Memory B cell (primary cell): ENCODE results near the gene CUL5.
"Not testable (repeated sequence)": the region's sequence is repeated elsewhere in the genome, so short reads cannot be mapped to it uniquely, and the experiment has no call there.

Source experiments
- ATAC-seq: fragments of 150-1000 bp; cut with Tn5 transposase; 2 replicates; pipeline ENCODE4 v1.10.0; 2021; ENCODE audit warnings: low read depth, mild to moderate bottlenecking, moderate library complexity
- DNase-seq, 2 donors: peaks; one replicate each; pipeline ENCODE4 v3.0.0; 2022; ENCODE audit warnings: low spot score in 2 of 2
- H3K27ac Mint-ChIP-seq: one replicate; pipeline ENCODE4 v1.8.0; 2022; ENCODE audit warnings: mild to moderate bottlenecking, moderate library complexity, mixed read lengths
- H3K27me3 Mint-ChIP-seq: one replicate; pipeline ENCODE4 v1.8.0; 2022; ENCODE audit warnings: mixed read lengths
- H3K36me3 Mint-ChIP-seq: one replicate; pipeline ENCODE4 v1.8.0; 2022; ENCODE audit warnings: mild to moderate bottlenecking, mixed read lengths
- H3K4me1 Mint-ChIP-seq: one replicate; pipeline ENCODE4 v1.8.0; 2022; ENCODE audit warnings: mixed read lengths
- H3K4me3 Mint-ChIP-seq: one replicate; pipeline ENCODE4 v1.8.0; 2022; ENCODE audit warnings: mild to moderate bottlenecking, moderate library complexity, mixed read lengths
- H3K9me3 Mint-ChIP-seq: one replicate; pipeline ENCODE4 v1.8.0; 2022; ENCODE audit warnings: mixed read lengths

Gene CUL5

GRCh38 chr11:108003623-108004022, 5.1 kb upstream of the CUL5 start:
- no peak for ATAC-seq
- Mint-ChIP-seq H3K36me3 (no peaks in the 10 kb centered on the region), H3K4me1 (no peaks in the 10 kb centered on the region)

GRCh38 chr11:108007819-108008218, 879 bp upstream of the CUL5 start:
- no peak for ATAC-seq
- Mint-ChIP-seq H3K9me3 (no peaks in the 10 kb centered on the region), H3K27ac (no peak overlapping the region), H3K27me3 (no peaks in the 10 kb centered on the region), H3K4me3 (no peak overlapping the region), H3K36me3 (no peaks in the 10 kb centered on the region), H3K4me1 (peaks cover 11% of the 10 kb centered on the region)
- no peak for DNase-seq

More at GRCh38 chr11:108003623-108004022, 5.1 kb upstream of the CUL5 start:
- Mint-ChIP-seq H3K4me3 (no peak overlapping the region), H3K27ac (no peak overlapping the region), H3K27me3 (peaks cover 1% of the 10 kb centered on the region), H3K9me3 (no peaks in the 10 kb centered on the region)
- DNase-seq = no peak

GRCh38 chr11:108009497-108010370, 1.0 kb downstream of the CUL5 start:
- no peak for ATAC-seq
- DNase-seq = peak in 1 of 2 donors; percentile 12
- no peaks in the 10 kb centered on the region for H3K9me3 Mint-ChIP-seq

GRCh38 chr11:108012139-108012725, 3.5 kb downstream of the CUL5 start:
- no peak for ATAC-seq
- no peak for DNase-seq
- Mint-ChIP-seq H3K27ac (no peak overlapping the region), H3K4me1 (peaks cover 23% of the 10 kb centered on the region), H3K27me3 (no peaks in the 10 kb centered on the region), H3K9me3 (no peaks in the 10 kb centered on the region), H3K4me3 (no peak overlapping the region), H3K36me3 (peaks cover 2% of the 10 kb centered on the region)

More at GRCh38 chr11:108009497-108010370, 1.0 kb downstream of the CUL5 start:
- Mint-ChIP-seq H3K36me3 (no peaks in the 10 kb centered on the region), H3K27me3 (no peaks in the 10 kb centered on the region), H3K27ac (peak overlapping the region; percentile 99), H3K4me3 (peak overlapping the region; percentile 94), H3K4me1 (peaks cover 11% of the 10 kb centered on the region)

GRCh38 chr11:108016647-108017046, 7.9 kb downstream of the CUL5 start:
- Mint-ChIP-seq H3K9me3 (no peaks in the 10 kb centered on the region), H3K36me3 (peaks cover 2% of the 10 kb centered on the region), H3K4me3 (no peak overlapping the region), H3K27me3 (no peaks in the 10 kb centered on the region), H3K27ac (no peak overlapping the region), H3K4me1 (peaks cover 25% of the 10 kb centered on the region)
- DNase-seq (no peak), ATAC-seq (no peak)

GRCh38 chr11:108018708-108019107, 10.0 kb downstream of the CUL5 start:
- Mint-ChIP-seq H3K36me3 (peaks cover 3% of the 10 kb centered on the region), H3K4me3 (no peak overlapping the region), H3K27ac (no peak overlapping the region), H3K9me3 (no peaks in the 10 kb centered on the region), H3K27me3 (no peaks in the 10 kb centered on the region), H3K4me1 (peaks cover 29% of the 10 kb centered on the region)
- ATAC-seq (no peak), DNase-seq (no peak)

- H3K9me3 Mint-ChIP-seq = no peaks in the 10 kb centered on the region
- H3K36me3 Mint-ChIP-seq = peaks cover 3% of the 10 kb centered on the region
- DNase-seq = no peak
- ATAC-seq = no peak
- H3K4me3 Mint-ChIP-seq = no peak overlapping the region
- peaks cover 30% of the 10 kb centered on the region for H3K4me1 Mint-ChIP-seq
- no peaks in the 10 kb centered on the region for H3K27me3 Mint-ChIP-seq
- H3K27ac Mint-ChIP-seq = no peak overlapping the region
Observed at GRCh38 chr11:108019870-108020540, 11.3 kb downstream of the CUL5 start.

- H3K9me3 Mint-ChIP-seq = no peaks in the 10 kb centered on the region
- DNase-seq = no peak
- peak; percentile 48 for ATAC-seq
- no peaks in the 10 kb centered on the region for H3K27me3 Mint-ChIP-seq
- peak overlapping the region; percentile 76 for H3K27ac Mint-ChIP-seq
- H3K4me1 Mint-ChIP-seq = peaks cover 37% of the 10 kb centered on the region
- H3K4me3 Mint-ChIP-seq = no peak overlapping the region
- H3K36me3 Mint-ChIP-seq = peaks cover 20% of the 10 kb centered on the region
Observed at GRCh38 chr11:108025387-108026080, 16.8 kb downstream of the CUL5 start.

GRCh38 chr11:108027057-108027456, 18.4 kb downstream of the CUL5 start:
- H3K9me3 Mint-ChIP-seq = peaks cover 2% of the 10 kb centered on the region
- peaks cover 29% of the 10 kb centered on the region for H3K36me3 Mint-ChIP-seq
- DNase-seq (no peak), ATAC-seq (no peak)
- no peak overlapping the region for H3K4me3 Mint-ChIP-seq
- H3K4me1 Mint-ChIP-seq = peaks cover 27% of the 10 kb centered on the region
- H3K27ac Mint-ChIP-seq = no peak overlapping the region
- no peaks in the 10 kb centered on the region for H3K27me3 Mint-ChIP-seq

GRCh38 chr11:108028822-108029441, 20.2 kb downstream of the CUL5 start:
- H3K27ac Mint-ChIP-seq, ATAC-seq: not testable (repeated sequence)
- peaks cover 27% of the 10 kb centered on the region for H3K4me1 Mint-ChIP-seq

GRCh38 chr11:108031604-108032003, 22.9 kb downstream of the CUL5 start:
- Mint-ChIP-seq H3K36me3 (peaks cover 38% of the 10 kb centered on the region), H3K4me1 (peaks cover 12% of the 10 kb centered on the region)
- ATAC-seq, H3K27ac Mint-ChIP-seq, H3K4me3 Mint-ChIP-seq, H3K9me3 Mint-ChIP-seq, H3K27me3 Mint-ChIP-seq, DNase-seq: not testable (repeated sequence)

More at GRCh38 chr11:108028822-108029441, 20.2 kb downstream of the CUL5 start:
- DNase-seq, H3K4me3 Mint-ChIP-seq, H3K27me3 Mint-ChIP-seq, H3K9me3 Mint-ChIP-seq: not testable (repeated sequence)
- H3K36me3 Mint-ChIP-seq = peaks cover 36% of the 10 kb centered on the region

- no peak for DNase-seq
- ATAC-seq = no peak
- Mint-ChIP-seq H3K36me3 (peaks cover 41% of the 10 kb centered on the region), H3K4me3 (no peak overlapping the region), H3K4me1 (peaks cover 9% of the 10 kb centered on the region), H3K9me3 (peaks cover 2% of the 10 kb centered on the region), H3K27ac (no peak overlapping the region), H3K27me3 (no peaks in the 10 kb centered on the region)
Observed at GRCh38 chr11:108032800-108033199, 24.1 kb downstream of the CUL5 start.

- Mint-ChIP-seq H3K36me3 (peaks cover 37% of the 10 kb centered on the region), H3K9me3 (peaks cover 2% of the 10 kb centered on the region), H3K4me1 (peaks cover 2% of the 10 kb centered on the region), H3K4me3 (no peak overlapping the region), H3K27ac (no peak overlapping the region), H3K27me3 (no peaks in the 10 kb centered on the region)
- DNase-seq (no peak), ATAC-seq (no peak)
Observed at GRCh38 chr11:108034034-108034433, 25.3 kb downstream of the CUL5 start.
